ENCODE measurements around the gene KCNG2.

Gene KCNG2

GRCh38 chr18:79884294-79884962 is 86.7 kb downstream of the KCNG2 start:
- DNase-seq (ENCODE audit: low read depth in 2 of 2) = no peak

- no peak for DNase-seq (ENCODE audit: low read depth in 2 of 2)
These were observed 87.4 kb downstream of the KCNG2 start for GRCh38 chr18:79884963-79885728.

- no peak for DNase-seq (ENCODE audit: low read depth in 2 of 2)
These were observed 89.7 kb downstream of the KCNG2 start for GRCh38 chr18:79887181-79888000.

- no peak for DNase-seq (ENCODE audit: low read depth in 2 of 2)
These were observed 90.3 kb downstream of the KCNG2 start for GRCh38 chr18:79888016-79888415.

- no peak for DNase-seq (ENCODE audit: low read depth in 2 of 2)
These were observed 91.8 kb downstream of the KCNG2 start for GRCh38 chr18:79889569-79889968.

GRCh38 chr18:79890674-79891073 is 92.9 kb downstream of the KCNG2 start:
- DNase-seq (ENCODE audit: low read depth in 2 of 2) = no peak

DNA sequence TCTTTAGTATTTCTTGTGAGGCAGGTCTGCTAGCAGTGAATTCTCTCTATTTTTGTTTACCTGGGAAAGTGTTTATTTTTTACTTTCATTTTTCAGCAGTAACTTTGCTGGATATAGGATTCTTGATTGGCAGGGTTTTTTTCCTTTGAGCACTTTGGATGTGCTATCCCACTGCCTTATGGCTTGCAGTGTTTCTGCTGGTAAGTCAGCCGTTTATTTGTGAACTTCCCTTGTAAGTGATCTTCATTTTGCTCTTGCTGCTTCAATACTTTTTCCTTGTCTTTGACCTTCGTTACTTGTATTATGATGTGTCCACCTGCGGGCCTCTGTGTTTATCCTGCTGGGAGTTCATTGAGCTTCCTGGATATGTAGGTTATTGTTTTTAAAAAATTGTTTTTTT is 99.0 kb downstream of the KCNG2 start:
- no peak for DNase-seq (ENCODE audit: low read depth in 2 of 2)

DNA sequence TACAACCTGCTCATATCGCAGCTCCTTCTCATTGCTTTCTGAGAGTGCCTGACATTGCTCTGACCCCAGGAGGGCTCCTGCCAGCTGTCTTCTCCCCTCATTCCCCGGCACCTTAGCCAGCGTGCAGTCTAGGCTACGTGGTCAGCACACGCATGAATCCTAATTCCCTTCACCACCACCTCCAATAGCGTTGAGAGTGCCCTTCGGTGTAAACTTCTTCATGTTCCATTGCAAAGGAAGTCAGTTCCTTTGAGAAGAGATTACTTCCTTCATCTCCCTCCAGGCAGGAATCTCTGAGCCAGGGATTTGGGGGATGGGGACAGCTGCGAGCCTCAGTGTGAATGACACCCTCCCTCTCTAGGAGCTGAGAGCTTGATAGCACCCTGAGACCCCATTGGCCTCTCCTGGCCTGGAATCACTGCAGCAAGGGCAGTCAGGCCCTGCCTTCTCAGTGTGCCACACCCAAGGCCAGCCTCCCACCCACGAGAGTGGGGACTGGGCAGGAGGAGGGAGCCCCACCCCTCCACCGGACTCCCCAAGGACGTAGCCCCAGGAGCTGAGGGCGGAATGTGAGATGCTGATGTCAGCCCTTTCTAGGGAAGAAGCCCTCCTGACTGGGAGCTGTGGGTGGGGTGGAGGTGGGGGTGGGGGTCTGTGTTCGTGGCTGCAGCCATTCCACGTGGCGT is 100.3 kb downstream of the KCNG2 start:
- DNase-seq (ENCODE audit: low read depth in 2 of 2) = no peak

DNA sequence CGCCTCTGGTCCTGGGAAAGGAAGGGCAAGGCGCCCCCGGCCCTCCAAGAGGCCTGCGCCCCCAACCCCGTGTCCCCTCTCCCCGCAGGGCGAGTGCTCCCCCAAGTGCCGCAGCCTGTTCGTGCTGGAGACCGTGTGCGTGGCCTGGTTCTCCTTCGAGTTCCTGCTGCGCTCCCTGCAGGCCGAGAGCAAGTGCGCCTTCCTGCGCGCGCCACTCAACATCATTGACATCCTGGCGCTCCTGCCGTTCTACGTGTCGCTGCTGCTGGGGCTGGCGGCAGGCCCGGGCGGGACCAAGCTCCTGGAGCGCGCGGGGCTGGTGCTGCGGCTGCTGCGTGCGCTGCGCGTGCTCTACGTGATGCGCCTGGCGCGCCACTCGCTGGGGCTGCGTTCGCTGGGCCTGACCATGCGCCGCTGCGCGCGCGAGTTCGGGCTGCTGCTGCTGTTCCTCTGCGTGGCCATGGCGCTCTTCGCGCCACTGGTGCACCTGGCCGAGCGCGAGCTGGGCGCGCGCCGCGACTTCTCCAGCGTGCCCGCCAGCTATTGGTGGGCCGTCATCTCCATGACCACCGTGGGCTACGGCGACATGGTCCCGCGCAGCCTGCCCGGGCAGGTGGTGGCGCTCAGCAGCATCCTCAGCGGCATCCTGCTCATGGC is 101.3 kb downstream of the KCNG2 start:
- DNase-seq (ENCODE audit: low read depth in 2 of 2) = no peak

DNA sequence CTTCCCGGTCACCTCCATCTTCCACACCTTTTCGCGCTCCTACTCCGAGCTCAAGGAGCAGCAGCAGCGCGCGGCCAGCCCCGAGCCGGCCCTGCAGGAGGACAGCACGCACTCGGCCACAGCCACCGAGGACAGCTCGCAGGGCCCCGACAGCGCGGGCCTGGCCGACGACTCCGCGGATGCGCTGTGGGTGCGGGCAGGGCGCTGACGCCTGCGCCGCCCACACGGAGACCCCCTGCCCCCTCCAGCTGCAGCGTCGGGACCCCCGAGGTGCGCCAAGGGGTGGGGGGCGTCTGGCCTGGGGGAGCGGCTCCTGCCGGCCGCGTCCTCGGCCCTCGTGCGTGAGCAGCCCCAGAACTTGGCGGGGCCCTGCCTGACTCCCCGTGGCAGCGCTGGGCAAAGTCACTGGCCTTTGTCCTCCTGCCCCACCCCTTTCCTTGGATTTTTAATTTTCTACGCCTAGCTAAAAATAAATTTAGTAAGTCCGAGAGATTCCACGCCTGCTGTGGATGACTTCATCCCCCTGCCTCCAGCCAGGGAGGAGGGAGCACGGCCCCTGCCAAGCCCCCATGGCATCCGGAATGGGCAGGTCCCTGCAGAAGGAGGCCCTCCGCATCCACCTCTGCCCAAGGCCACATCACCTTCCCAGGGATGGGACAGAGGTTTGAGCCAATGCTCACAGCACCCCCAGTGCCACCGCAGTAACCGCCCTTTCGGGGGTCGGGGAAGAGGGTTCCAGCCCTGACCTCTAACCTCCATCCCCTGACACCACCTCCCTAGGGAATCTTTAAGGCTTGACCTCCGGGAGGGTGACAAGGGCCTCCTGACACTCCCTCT is 102.1 kb downstream of the KCNG2 start:
- DNase-seq (ENCODE audit: low read depth in 2 of 2) = no peak

DNA sequence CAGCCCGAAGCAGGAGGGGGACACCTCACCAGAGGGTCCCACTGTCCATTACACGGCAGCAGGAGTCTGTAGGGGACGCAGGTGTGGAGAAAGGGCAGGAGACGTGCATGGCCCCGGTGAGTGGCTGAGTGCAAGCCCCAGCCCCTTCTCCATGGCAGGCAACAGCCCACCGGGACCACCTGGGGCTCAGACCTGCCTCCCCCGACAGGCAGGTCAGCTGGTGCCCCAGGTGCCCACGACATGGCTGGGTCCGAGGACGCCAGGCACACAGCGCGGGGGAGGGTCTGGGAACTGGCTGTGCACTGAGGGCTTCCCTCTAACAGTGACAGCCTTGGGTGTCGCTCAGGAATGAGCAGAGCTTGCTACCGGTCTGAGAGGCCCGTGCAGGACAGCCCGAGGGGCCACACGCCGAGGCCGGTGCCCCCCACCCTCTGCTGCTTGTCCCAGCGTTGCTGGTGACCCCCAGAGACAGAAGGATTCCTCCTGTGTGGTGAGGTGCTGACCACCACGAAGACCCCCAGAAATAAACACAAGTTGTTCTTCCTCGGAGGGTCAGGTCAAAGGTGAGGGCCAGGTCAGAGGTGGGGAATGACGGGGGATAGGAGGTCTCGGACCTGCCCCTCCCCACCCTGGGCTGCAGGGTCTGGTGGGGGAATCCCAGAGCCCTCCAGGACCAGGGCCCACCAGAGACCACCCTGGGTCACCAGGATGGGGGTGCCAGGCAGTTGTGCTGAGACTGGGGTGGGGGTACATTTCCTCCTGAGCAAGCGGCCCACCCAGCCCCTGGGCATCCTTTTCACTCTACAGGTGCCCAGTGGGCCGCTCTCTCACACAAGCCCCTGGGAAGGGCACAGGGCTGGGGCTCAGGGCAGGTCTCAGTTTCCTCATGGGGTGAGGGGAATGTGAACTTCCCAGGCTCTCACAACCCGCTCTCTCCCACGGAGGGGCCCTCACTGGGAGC is 103.2 kb downstream of the KCNG2 start:
- no peak for DNase-seq (ENCODE audit: low read depth in 2 of 2)

DNA sequence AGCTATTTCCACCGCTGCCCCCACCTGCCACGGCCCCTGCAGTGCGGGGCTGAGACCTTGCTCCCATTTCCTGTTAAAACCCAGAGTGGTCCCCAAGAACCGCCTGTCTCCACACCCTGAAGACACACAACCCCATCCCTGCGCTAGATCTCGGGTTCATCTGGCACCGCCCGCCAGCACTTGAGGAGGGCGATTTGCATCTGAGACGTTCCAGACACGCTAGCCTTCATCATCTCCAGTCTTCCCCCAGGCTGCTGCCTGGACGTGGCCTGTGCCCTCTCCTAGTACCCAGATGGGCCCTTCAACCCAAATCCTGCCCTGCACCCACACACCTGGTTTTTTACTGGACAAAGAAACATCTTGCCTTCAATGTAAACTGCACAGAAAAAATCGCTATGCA is 103.9 kb downstream of the KCNG2 start:
- no peak for DNase-seq (ENCODE audit: low read depth in 2 of 2)

DNA sequence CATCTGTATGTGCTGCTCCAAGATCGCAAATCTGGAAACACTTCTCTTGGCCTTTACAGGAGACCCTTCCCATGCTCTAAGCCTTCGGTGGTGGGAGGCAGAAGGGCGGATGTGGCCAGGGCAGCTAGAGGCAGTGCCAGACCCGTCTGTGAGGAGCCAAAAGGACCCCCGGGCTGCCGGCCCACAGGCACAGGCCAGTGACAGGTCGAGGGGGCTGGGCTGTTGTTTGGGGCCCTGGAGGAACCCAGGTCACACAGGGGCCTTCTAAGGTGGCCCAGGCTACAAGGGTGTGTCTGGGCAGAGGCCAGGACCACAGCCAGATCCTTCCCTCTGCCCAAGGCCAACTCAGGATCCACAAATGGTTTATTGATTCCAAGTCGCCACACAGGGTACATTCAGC is 104.3 kb downstream of the KCNG2 start:
- no peak for DNase-seq (ENCODE audit: low read depth in 2 of 2)

GRCh38 chr18:79902640-79903039 is 104.9 kb downstream of the KCNG2 start:
- DNase-seq (ENCODE audit: low read depth in 2 of 2) = no peak

GRCh38 chr18:79903071-79903635 is 105.4 kb downstream of the KCNG2 start:
- no peak for DNase-seq (ENCODE audit: low read depth in 2 of 2)

- no peak for DNase-seq (ENCODE audit: low read depth in 2 of 2)
These were observed 106.1 kb downstream of the KCNG2 start for GRCh38 chr18:79903787-79904356.

- no peak for DNase-seq (ENCODE audit: low read depth in 2 of 2)
These were observed 106.8 kb downstream of the KCNG2 start for GRCh38 chr18:79904357-79905147.

- no peak for DNase-seq (ENCODE audit: low read depth in 2 of 2)
These were observed 107.7 kb downstream of the KCNG2 start for GRCh38 chr18:79905389-79905911.

Data from stimulated activated CD4-positive, alpha-beta T cell treated with anti-CD3 and anti-CD28 coated beads, Interleukin-12 subunit alpha, Interleukin-12 subunit beta, amount 100 ng/mL, for 24 hours (primary cell).